Posterior vena cava (tissue), 2 donors: ENCODE measurements around the gene TMEM109. TPM values are rescaled to one million over a fixed set of nuclear protein-coding genes. Genes with fewer than 3 reads are reported as not detected.

Source experiments
- DNase-seq: peaks from one replicate; pipeline ENCODE4 v3.0.0-alpha.2; 2020; ENCODE audit warnings: low spot score
- intact Hi-C, 2 donors: fragments of 100-400 bp; cut with DNase I; formaldehyde crosslinking; loops; one replicate each; pipeline versions ENCODE4 v1.14.1 to v1.14.2; 2022 to 2023
- total RNA-seq, 2 donors: library from RNA; stranded (reverse); fragmentation: NEBNext Ultra II Directional; extraction: Animal tissue kit (Norgen Biotek cat#: 25700); gene quantifications; one replicate each; pipeline ENCODE4 v1.2.1, GENCODE V29; 2021
- donor health status: DM: yes; HTN: yes; CAD: no.
- donor health status: DM: yes; HTN: yes; CAD: no.

The TMEM109 gene
- total RNA-seq, 2 donors from 2014 or later: 118 to 125 TPM

- intact Hi-C loops: no loop called here
- no peak for DNase-seq
These were observed 38.4 kb upstream of the TMEM109 start for GRCh38 chr11:60875366-60876167.

DNA sequence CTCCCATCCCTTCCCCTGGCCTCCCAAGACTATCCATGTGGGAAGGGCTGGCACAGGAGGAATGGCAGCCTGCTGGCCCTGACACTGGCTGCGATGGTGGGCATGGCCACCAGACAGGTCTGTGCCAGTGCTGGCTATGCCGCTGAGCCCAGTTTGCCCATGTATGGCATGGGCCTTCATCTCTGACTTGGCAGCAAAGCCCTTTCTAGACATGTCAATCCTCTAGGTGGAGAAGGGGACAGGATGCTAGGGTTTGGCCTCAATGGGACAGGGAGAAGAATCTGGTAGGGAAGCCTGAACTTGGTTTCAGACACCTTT lies 37.8 kb upstream of the TMEM109 start:
- no peak for DNase-seq

DNA sequence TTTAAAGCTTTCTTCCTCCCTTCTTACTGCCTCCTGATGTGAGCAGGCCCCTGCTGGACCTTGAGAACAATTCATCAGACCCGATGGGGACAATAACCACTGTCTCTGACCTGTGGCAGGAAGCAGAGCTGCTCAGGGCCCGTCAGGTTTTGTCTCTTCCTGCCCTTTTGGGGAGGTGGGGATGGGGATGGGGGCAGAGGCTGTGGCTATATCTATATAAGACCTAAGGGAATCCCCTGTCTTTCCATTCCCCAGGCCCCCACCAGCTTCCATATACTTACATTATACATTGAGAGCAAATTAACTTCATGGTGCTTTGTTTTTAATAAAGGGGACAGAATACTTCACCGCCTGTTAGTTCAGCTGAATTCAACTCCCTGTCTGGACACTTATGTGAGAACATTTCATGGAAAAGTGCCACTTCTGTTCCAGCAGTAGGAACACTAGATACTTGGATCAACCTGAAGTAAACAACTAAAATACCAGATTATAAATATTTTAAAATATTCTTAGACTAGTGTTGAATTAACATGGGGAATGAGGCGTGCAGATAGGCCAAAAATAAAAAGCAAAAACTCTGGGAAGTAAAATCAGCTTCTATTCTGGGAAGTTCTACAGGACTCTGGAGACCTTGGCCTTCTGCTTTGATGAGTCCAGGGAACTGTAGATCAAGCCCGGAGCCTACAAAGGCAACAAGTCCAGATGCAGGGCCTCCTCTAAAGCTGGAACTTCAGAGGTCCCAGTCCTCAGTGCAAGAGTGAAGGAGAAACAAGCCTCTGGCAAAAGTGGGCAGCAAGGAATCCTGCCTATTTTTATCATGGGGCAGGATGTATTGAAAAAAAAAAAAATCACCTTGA lies 35.5 kb upstream of the TMEM109 start:
- intact Hi-C loops: no loop called here
- no peak for DNase-seq

More for the DNA sequence above, 37.8 kb upstream of the TMEM109 start:
- intact Hi-C loops: no loop called here

- DNase-seq: no peak
- intact Hi-C loops: no loop called here
These were observed 34.9 kb upstream of the TMEM109 start for GRCh38 chr11:60879104-60879503.

DNA sequence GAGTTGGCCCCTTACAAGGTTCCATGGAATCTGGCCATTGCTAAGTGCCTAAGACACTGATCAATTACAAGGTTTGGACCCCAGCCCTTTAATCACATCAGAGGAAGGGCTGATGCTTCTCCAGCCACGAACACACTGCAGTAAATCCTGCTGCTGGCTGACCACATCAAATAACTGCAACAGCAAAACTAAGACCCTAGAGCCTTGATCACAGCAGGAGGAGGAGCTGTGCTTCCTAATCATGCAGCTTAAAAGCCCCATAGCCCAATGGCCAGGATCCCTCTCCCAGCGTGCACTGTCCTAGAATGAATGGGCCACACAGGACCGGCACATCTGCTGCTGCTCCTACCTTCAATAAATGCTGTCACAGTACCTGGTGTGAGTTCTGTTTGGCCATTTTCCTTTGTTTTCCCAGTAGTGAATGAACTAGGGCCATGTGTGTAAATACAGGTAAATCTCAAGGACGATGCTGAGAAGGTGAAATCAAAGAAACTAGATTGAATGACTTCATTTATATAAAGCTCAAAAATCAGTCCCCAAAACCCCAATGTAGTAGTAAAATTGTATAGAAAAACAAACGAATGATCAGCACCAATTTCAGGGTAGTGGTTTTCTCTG lies 33.9 kb upstream of the TMEM109 start:
- intact Hi-C loops: no loop called here
- no peak for DNase-seq

GRCh38 chr11:60880643-60881282 lies 33.2 kb upstream of the TMEM109 start:
- DNase-seq: no peak
- intact Hi-C loops: no loop called here

- intact Hi-C loops: no loop called here
- no peak for DNase-seq
These were observed 26.4 kb upstream of the TMEM109 start for GRCh38 chr11:60887556-60887955.

GRCh38 chr11:60889869-60890311 lies 24.1 kb upstream of the TMEM109 start:
- no peak for DNase-seq
- intact Hi-C loops: no loop called here

GRCh38 chr11:60890696-60891095 lies 23.3 kb upstream of the TMEM109 start:
- no peak for DNase-seq
- intact Hi-C loops: no loop called here

DNA sequence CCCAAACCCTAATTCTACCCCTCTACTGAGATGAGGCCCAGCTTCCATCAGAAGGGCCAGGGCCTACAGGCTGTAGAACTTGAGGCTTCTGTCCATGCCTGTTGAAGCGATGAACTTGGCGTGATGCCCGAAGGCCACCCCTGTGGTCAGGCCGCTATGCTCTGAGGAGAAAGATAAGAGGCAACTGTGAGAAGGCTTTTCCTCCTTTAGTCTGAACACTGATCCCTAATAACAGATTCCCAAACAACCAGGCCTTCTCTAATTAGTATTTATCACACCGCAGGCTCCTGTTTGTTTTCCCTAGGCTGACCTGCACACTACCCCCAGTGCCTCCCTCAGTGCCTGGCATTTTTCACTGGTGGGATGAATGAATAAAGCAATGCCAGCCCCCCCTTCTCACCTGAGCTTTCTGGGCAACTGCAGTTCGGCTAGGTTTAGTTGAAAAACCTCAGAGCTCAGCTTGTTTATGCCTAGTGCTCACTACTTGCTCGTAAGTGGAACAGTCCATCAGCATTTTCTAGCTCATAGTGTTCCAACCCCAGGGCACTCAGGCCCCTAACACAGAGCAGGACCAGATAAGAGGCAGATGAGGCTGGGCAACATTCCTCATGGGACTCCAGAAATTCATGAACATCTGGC lies 22.7 kb upstream of the TMEM109 start:
- no peak for DNase-seq
- intact Hi-C loops: no loop called here

GRCh38 chr11:60895687-60896086 lies 18.3 kb upstream of the TMEM109 start:
- no peak for DNase-seq
- intact Hi-C loops: loop anchor here (5.0 kb wide), 2 partner anchors 58 to 63 kb away; no protein-coding TSS in a partner anchor

- DNase-seq: no peak
- intact Hi-C loops: loop anchor here (5.0 kb wide), 2 partner anchors 60 to 65 kb away; no protein-coding TSS in a partner anchor
These were observed 16.5 kb upstream of the TMEM109 start for GRCh38 chr11:60897496-60897895.

GRCh38 chr11:60899046-60899936 lies 14.7 kb upstream of the TMEM109 start:
- intact Hi-C loops: loop anchor here (5.0 kb wide), 2 partner anchors 62 to 67 kb away; no protein-coding TSS in a partner anchor
- no peak for DNase-seq

DNA sequence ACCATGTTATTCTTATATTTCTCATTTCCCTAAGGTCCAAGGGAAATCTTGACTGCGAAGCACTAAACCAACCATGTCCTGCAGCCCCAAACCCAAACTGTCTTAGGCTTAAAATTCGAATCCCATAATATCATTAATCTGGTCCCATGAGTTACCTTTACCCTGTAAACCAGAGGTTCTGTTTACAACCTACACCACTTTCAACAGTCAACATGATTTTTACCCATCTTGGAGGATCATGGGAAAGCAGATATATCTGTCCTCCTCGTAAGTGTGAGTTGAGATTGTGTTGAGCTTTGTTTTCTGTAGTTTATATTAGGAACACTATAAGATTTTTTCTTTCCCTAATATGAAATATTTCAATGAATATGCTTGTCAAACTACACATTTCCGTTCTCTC lies 14.0 kb upstream of the TMEM109 start:
- intact Hi-C loops: loop anchor here (5.0 kb wide), 2 partner anchors 63 to 68 kb away; no protein-coding TSS in a partner anchor
- DNase-seq: no peak

DNA sequence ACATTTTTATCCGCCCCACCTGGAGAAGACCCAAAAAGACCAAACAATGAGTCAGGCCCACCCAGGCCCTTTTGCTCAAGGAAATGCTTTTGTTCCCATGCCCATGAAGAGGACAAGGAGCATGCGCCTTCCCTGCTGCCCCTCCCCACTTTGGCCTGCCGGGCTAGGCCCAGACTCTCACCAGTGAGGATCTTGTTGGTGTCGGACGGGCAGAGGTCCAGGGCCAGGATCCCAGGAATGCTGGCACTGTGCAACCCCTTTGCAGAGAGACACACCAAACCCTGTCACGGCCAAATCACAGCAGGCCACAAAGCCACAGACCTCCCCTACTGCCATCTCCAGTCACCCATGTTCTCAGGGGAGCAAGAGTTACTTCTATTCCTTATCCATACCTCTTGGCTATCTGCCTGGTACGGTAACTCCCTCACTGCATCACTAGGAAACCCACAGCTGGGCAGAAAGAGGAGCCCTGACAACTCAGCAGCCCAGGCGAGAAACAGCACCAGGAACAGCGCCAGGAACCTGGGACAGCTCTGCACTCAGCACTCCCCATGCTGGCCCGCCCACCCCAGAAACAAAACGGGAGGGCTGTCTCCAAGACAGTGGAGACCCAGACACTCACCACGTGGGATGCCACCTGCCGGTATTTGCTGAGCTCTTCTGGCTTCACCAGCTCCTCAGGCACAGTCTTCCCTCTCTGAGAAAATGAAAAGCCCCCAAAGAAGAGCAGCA lies 13.1 kb upstream of the TMEM109 start:
- no peak for DNase-seq
- intact Hi-C loops: no loop called here

DNA sequence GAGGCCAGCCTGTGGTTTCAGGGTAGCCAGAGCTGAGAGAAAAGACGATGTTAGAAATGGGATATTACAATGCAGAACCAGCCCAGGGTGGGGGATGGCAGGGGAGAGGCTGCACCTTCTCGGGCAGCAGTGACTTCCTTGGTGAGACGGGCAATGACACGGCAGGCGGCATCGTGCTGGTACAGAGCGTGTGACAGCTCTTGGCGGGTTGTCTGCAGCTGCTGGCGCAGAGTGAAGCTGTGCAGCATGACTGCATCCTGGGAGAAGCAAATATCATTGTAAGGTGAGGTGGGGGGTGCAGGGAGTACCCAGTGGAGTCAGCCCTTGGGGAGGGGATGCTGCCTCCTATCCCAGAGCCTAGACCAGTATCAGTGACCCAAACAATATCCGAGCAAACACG lies 11.3 kb upstream of the TMEM109 start:
- intact Hi-C loops: no loop called here
- no peak for DNase-seq

- DNase-seq: no peak
- intact Hi-C loops: no loop called here
These were observed 8.9 kb upstream of the TMEM109 start for GRCh38 chr11:60905047-60905446.
